HG03575 (cell line): ENCODE measurements around the gene CSAG1.
"Not testable (repeated sequence)": the region's sequence is repeated elsewhere in the genome, so short reads cannot be mapped to it uniquely, and the experiment has no call there.

ENCODE experiments used
- ATAC-seq: cut with Tn5 transposase; IDR thresholded peaks from one replicate; pipeline ENCODE4 v1.9.1; 2021; ENCODE audit not compliant: unreplicated experiment, insufficient number of reproducible peaks, low FRiP score; ENCODE audit errors: extremely low read depth

CSAG1 gene, protein sequence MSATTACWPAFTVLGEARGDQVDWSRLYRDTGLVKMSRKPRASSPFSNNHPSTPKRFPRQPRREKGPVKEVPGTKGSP

DNA sequence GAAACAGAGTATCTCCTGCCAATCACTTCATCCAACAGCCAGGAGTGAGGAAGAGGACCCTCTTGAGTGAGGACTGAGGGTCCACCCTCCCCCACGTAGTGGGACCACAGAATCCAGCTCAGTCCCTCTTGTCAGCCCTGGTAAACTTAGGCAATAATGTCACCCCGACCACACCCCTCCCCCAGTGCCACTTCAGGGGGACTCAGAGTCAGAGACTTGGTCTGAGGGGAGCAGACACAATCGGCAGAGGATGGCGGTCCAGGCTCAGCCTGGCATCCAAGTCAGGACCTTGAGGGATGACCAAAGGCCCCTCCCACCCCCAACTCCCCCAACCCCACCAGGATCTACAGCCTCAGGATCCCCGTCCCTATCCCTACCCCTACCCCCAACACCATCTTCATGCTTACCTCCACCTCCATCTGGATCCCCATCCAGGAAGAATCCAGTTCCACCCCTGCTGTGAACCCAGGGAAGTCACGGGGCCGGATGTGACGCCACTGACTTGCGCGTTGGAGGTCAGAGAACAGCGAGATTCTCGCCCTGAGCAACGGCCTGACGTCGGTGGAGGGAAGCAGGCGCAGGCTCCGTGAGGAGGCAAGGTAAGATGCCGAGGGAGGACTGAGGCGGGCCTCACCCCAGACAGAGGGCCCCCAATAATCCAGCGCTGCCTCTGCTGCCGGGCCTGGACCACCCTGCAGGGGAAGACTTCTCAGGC is at the start of gene CSAG1, which contains the start of gene MAGEA12:
Gene CSAG1 (minus strand): TSS at position 461 of the 715 bp plus-strand sequence. CDS start 1,261 bp downstream, outside the sequence.
Gene MAGEA12 (plus strand): TSS at position 497 of the 715 bp plus-strand sequence. CDS start 2,405 bp downstream, outside the sequence.
- no peak for ATAC-seq

DNA sequence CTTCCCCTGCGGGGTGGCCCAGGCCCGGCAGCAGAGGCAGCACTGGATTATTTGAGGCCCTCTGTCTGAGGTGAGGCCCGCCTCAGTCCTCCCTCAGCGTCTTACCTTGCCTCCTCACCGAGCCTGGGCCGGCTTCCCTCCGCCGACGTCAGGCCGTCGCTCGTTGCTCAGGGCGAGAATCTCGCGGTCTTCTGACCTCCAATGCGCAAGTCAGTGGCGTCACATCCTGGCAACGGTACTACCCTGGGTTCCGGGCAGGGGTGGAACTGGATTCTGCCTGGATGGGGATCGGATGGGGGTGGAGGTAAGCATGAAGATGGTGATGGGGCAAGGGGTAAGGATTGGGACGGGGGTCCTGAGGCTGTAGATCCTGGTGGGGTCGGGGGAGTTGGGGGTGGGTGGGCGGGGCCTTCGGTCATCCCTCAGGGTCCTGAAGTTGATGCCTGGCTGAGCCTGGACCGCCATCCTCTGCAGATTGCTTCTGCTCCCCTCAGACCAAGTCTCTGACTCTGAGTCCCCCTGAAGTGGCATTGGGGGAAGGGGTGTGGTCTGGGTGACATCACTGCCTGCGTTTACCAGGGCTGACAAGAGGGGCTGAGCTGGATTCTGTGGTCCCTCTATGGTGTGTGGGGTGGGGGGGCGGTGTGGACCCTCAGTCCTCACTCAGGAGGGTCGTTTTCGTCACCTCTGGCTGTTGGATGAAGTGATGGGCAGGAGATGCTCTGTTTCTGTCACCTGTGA is 36.2 kb upstream of the CSAG1 start, which contains the start of gene MAGEA6:
Gene MAGEA6 (minus strand): TSS at position 141 of the 741 bp plus-strand sequence. CDS start 2,039 bp downstream, outside the sequence.
- not testable (repeated sequence) for ATAC-seq

DNA sequence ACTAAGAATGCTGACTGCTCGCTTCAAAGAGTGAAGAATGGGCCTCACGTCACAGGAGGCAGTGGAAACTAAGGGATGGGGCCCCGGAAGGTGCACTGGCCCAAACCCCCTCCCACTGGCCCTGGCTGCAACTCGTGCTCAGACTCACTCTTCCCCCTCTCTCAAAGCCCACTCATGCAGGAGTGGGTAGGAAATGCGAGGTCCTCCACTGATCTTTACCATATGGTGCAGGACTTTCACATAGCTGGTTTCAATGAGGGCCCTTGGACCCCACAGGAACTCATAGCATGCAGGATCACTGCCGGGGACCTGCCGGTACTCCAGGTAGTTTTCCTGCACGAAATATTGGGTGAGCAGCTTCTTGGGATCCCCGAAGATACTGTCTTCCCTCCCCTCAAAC is 33.0 kb upstream of the CSAG1 start:
- not testable (repeated sequence) for ATAC-seq

DNA sequence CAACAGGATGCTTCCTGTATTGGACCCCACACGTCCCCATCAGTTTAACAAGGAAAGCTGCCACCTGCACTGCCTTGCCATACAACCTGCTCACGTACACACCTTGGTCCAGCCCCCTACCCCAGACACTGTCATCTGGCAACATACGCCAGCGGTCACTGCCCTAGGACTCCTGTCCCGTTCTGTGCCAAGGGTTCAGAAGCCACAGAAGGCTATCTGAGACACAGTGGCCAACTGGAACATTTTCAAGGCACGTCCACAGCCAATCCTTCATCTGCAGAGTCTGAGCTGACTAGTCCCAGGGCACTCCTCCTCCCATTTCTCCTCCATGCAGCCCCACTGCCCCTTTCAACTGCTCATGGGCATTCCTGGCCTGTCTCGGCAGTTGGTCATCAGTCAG is 28.1 kb upstream of the CSAG1 start:
- ATAC-seq = not testable (repeated sequence)

DNA sequence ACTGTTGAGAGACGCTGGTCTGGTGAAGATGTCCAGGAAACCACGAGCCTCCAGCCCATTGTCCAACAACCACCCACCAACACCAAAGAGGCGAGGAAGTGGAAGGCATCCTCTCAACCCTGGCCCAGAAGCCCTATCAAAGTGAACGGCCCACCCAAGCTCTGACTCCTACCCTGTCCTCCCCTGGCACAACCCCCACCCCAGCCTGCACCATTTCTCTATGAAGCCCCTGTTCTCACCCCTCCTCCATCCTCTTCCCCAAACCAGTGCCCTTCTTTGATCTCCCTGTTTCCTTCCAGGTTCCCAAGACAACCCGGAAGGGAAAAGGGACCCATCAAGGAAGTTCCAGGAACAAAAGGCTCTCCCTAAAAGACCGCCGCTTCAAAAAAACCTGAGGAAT is 26.0 kb upstream of the CSAG1 start:
- ATAC-seq = not testable (repeated sequence)

DNA sequence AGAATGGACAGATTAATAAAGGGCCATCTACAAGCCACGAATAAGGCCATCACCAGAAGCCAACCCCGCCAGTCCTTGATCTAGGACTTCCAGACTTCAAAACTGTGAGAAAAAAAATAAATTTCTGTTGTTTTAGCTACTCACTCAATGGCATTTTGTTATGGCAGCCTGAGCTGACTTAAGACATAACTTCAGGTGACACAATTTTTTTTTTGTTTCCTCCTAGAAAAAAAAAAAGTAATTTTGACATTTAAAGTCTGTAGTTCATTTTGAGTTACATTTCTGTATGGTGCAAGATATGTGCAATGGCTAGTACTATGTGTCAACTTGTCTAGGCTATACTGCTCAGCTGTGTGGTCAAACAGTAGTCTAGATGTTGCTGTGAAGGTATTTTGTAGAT is 25.4 kb upstream of the CSAG1 start, which contains the start of gene CSAG3:
Gene CSAG3 (plus strand): TSS at position 301 of the 400 bp plus-strand sequence.
- not testable (repeated sequence) for ATAC-seq

DNA sequence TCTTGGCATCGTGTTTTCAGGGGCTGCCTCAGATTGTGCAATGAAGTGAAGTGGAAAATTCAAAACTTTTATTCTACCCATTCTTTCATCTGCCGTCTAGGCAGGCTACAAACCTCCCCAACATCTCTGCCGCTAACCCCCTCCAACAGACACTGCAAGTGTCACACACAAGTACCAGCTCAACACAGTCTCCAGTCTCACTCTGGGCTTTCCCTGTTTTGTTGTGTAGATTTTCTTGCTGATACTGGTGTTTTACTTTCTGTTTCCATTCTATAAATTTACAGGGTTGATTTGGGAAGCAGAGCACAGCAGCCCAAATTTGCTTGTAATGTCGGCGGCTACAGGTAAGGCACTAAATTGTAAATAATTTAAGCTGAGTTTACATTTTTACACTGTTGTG is 21.4 kb upstream of the CSAG1 start:
- ATAC-seq = not testable (repeated sequence)

DNA sequence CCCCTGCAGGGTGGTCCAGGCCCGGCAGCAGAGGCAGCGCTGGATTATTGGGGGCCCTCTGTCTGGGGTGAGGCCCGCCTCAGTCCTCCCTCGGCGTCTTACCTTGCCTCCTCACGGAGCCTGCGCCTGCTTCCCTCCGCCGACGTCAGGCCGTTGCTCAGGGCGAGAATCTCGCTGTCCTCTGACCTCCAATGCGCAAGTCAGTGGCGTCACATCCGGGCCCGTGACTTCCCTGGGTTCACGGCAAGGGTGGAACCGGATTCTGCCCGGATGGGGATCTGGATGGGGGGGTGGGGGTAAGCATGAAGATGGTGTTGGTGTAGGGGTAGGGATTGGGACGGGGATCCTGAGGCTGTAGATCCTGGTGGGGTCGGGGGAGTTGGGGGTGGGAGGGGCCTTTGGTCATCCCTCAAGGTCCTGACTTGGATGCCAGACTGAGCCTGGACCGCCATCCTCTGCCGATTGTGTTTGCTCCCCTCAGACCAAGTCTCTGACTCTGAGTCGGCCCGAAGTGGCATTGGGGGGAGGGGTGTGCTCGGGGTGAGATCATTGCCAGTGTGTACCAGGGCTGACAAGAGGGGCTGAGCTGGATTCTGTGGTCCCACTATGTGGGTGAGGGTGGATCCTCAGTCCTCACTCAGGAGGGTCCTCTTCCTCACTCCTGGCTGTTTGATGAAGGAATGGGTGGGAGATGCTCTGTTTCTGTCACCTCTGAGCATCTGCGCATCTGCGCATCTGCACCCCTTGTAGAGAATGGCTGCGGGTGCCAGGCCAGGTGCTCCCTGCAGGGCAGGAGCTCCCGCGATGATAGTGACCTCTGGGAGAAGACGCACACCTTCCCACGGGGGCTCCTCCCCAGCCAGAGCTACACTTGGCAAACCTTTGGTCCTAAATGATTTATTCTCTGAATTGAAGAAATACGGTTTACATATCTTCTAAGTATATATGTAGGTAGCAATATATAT is 20.4 kb upstream of the CSAG1 start, which contains the start of gene MAGEA2:
Gene MAGEA2 (minus strand): TSS at position 157 of the 965 bp plus-strand sequence. CDS start 2,479 bp downstream, outside the sequence.
- not testable (repeated sequence) for ATAC-seq

DNA sequence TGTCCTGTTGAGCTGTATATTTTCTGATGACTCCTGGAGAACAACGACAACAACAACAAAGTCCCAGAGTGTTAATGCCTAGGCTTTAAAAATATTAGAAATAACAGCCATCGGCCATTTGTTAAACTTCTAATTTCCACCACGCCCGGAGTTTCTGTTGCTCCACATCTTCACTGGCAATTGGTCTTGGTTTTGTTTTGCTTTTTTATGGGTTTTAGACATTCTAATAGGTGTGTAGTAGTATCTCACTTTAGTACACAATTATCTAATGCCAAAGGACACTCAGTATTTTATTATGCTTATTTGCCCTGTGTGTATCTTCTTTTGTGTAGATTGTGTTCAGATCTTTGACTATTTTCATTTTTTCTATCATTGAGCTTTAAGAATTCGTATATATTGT is 5.0 kb upstream of the CSAG1 start:
- no peak for ATAC-seq

DNA sequence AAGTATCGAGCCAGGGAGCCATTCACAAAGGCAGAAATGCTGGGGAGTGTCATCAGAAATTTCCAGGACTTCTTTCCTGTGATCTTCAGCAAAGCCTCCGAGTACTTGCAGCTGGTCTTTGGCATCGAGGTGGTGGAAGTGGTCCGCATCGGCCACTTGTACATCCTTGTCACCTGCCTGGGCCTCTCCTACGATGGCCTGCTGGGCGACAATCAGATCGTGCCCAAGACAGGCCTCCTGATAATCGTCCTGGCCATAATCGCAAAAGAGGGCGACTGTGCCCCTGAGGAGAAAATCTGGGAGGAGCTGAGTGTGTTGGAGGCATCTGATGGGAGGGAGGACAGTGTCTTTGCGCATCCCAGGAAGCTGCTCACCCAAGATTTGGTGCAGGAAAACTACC is 3.0 kb upstream of the CSAG1 start:
- not testable (repeated sequence) for ATAC-seq

DNA sequence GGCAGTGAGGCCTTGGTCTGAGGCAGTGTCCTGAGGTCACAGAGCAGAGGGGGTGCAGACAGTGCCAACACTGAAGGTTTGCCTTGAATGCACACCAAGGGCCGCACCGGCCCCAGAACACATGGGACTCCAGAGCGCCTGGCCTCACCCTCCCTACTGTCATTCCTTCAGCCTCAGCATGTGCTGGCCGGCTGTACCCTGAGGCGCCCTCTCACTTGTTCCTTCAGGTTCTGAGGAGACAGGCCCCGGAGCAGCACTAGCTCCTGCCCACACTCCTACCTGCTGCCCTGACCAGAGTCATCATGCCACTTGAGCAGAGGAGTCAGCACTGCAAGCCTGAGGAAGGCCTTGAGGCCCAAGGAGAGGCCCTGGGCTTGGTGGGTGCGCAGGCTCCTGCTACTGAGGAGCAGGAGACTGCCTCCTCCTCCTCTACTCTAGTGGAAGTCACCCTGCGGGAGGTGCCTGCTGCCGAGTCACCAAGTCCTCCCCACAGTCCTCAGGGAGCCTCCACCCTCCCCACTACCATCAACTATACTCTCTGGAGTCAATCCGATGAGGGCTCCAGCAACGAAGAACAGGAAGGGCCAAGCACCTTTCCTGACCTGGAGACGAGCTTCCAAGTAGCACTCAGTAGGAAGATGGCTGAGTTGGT is 2.5 kb upstream of the CSAG1 start:
- ATAC-seq = no peak

DNA sequence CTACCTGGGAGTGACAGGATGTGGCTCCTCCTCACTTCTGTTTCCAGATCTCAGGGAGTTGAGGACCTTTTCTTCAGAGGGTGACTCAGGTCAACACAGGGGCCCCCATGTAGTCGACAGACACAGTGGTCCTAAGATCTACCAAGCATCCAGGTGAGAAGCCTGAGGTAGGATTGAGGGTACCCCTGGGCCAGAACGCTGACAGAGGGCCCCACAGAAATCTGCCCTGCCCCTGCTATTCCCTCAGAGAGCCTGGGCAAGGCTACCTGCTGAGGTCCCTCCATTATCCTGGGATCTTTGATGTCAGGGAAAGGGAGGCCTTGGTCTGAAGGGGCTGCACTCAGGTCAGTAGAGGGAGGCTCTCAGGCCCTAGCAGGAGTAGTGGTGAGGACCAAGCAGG is 1.6 kb upstream of the CSAG1 start:
- ATAC-seq = no peak

DNA sequence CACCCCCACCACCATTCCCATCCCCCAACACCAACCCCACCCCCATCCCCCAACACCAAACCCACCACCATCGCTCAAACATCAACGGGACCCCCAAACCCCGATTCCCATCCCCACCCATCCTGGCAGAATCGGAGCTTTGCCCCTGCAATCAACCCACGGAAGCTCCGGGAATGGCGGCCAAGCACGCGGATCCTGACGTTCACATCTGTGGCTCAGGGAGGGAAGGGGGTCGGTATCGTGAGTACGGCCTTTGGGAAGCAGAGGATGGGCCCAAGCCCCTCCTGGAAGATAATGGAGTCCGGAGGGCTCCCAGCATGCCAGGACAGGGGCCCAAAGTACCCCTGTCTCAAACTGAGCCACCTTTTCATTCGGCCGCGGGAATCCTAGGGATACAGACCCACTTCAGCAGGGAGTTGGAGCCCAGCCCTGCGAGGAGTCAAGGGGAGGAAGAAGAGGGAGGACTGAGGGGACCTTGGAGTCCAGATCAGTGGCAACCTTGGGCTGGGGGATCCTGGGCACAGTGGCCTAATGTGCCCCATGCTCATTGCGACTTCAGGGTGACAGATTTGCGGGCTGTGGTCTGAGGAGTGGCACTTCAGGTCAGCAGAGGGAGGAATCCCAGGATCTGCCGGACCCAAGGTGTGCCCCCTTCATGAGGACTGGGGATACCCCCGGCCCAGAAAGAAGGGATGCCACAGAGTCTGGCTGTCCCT is 780 bp upstream of the CSAG1 start:
- not testable (repeated sequence) for ATAC-seq

DNA sequence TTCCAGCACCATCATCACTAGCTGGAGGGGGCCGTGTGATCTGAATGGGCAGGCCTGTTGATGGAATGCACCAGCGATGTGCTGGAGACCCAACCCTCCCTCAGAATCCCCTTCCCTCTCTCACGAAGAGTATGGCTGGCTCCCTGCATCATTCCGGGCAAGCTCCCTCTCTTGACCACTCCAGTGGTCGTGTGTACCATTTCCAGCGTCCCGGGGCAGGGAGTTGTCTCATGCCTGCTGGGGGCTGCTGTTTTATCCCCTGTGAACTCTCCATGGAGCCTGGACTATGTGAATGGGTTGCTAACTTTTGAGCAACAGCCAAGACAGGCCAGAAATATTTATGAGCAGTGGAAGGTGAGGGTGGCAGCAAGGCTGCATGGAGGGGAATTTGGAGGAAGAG is 8.1 kb downstream of the CSAG1 start:
- ATAC-seq = no peak

DNA sequence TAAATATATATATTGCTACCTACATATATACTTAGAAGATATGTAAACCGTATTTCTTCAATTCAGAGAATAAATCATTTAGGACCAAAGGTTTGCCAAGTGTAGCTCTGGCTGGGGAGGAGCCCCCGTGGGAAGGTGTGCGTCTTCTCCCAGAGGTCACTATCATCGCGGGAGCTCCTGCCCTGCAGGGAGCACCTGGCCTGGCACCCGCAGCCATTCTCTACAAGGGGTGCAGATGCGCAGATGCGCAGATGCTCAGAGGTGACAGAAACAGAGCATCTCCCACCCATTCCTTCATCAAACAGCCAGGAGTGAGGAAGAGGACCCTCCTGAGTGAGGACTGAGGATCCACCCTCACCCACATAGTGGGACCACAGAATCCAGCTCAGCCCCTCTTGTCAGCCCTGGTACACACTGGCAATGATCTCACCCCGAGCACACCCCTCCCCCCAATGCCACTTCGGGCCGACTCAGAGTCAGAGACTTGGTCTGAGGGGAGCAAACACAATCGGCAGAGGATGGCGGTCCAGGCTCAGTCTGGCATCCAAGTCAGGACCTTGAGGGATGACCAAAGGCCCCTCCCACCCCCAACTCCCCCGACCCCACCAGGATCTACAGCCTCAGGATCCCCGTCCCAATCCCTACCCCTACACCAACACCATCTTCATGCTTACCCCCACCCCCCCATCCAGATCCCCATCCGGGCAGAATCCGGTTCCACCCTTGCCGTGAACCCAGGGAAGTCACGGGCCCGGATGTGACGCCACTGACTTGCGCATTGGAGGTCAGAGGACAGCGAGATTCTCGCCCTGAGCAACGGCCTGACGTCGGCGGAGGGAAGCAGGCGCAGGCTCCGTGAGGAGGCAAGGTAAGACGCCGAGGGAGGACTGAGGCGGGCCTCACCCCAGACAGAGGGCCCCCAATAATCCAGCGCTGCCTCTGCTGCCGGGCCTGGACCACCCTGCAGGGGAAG is 19.4 kb downstream of the CSAG1 start, which contains the start of gene MAGEA2B:
Gene MAGEA2B (plus strand): TSS at position 814 of the 973 bp plus-strand sequence. CDS start 2,479 bp downstream, outside the sequence.
- not testable (repeated sequence) for ATAC-seq

DNA sequence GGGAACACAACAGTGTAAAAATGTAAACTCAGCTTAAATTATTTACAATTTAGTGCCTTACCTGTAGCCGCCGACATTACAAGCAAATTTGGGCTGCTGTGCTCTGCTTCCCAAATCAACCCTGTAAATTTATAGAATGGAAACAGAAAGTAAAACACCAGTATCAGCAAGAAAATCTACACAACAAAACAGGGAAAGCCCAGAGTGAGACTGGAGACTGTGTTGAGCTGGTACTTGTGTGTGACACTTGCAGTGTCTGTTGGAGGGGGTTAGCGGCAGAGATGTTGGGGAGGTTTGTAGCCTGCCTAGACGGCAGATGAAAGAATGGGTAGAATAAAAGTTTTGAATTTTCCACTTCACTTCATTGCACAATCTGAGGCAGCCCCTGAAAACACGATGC is 20.3 kb downstream of the CSAG1 start:
- not testable (repeated sequence) for ATAC-seq
